Measurements from ENCODE around the gene ACVR1B. TPM values are rescaled to one million over a fixed set of nuclear protein-coding genes. Genes with fewer than 3 reads are reported as not detected.

The ACVR1B gene
- total and polyA plus RNA-seq, 10 donors = 2.8 to 27.6 (median 18.6) TPM

GRCh38 chr12:51922146-51922545 is 29.4 kb upstream of the ACVR1B start:
- H3K9me3 ChIP-seq = no peaks in the 10 kb centered on the region
- peak overlapping the region in 7 of 8 donors; percentile 69 to 83 (median 79) for H3K27ac ChIP-seq
- H3K4me3 ChIP-seq = no peak overlapping the region
- WGBS, 5 donors = 91 to 97% (median 96%) methylated on average over 2 of the region's 2 CpGs
- peaks cover 19 to 71% (median 53%) of the 10 kb centered on the region in 6 donors for H3K4me1 ChIP-seq
- H3K36me3 ChIP-seq = peaks cover 0 to 27% (median 3%) of the 10 kb centered on the region in 6 donors
- intact Hi-C loops (cut with DNase I; ENCODE audit: low total_unique reads) = no loop called here
- H3K27me3 ChIP-seq (replicated peaks in 1 of 7) = no peaks in the 10 kb centered on the region
- no peak for DNase-seq
- TF ChIP-seq POLR2A (IDR thresholded peaks at IDR 0.05) (no peak), POLR2AphosphoS5 (IDR thresholded peaks at IDR 0.05) (no peak)
- TF ChIP-seq, protein P1, sequence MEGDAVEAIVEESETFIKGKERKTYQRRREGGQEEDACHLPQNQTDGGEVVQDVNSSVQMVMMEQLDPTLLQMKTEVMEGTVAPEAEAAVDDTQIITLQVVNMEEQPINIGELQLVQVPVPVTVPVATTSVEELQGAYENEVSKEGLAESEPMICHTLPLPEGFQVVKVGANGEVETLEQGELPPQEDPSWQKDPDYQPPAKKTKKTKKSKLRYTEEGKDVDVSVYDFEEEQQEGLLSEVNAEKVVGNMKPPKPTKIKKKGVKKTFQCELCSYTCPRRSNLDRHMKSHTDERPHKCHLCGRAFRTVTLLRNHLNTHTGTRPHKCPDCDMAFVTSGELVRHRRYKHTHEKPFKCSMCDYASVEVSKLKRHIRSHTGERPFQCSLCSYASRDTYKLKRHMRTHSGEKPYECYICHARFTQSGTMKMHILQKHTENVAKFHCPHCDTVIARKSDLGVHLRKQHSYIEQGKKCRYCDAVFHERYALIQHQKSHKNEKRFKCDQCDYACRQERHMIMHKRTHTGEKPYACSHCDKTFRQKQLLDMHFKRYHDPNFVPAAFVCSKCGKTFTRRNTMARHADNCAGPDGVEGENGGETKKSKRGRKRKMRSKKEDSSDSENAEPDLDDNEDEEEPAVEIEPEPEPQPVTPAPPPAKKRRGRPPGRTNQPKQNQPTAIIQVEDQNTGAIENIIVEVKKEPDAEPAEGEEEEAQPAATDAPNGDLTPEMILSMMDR (IDR thresholded peaks at IDR 0.05 in 8 of 11, conservative IDR thresholded peaks at IDR 0.05 in 3 of 11) = no peak

- Histone ChIP-seq H3K4me1 (peaks cover 19 to 63% (median 49%) of the 10 kb centered on the region in 6 donors), H3K9me3 (no peaks in the 10 kb centered on the region), H3K27me3 (replicated peaks in 1 of 7) (no peaks in the 10 kb centered on the region), H3K27ac (peak overlapping the region in 7 of 8 donors; percentile 69 to 83 (median 79)), H3K36me3 (peaks cover 0 to 27% (median 3%) of the 10 kb centered on the region in 6 donors), H3K4me3 (peak overlapping the region in 3 of 8 donors; percentile 3 to 45 (median 14))
- no peak for DNase-seq
- peak in 1 of 3 donors; percentile 72 for TF ChIP-seq POLR2AphosphoS5 (IDR thresholded peaks at IDR 0.05)
- no peak for TF ChIP-seq POLR2A (IDR thresholded peaks at IDR 0.05)
- TF ChIP-seq, protein P1 (IDR thresholded peaks at IDR 0.05 in 8 of 11, conservative IDR thresholded peaks at IDR 0.05 in 3 of 11) = peak in 1 of 11 experiments; percentile 2
- intact Hi-C loops (cut with DNase I; ENCODE audit: low total_unique reads) = no loop called here
- WGBS, 5 donors = 32 to 51% (median 46%) methylated on average over 10 to 16 of the region's 16 CpGs
These were observed 28.6 kb upstream of the ACVR1B start for GRCh38 chr12:51922762-51923505.

GRCh38 chr12:51923506-51924365 is 27.8 kb upstream of the ACVR1B start:
- 23 to 52% (median 27%) methylated on average over 15 to 31 of the region's 31 CpGs for WGBS, 5 donors
- TF ChIP-seq POLR2A (IDR thresholded peaks at IDR 0.05) (no peak), POLR2AphosphoS5 (IDR thresholded peaks at IDR 0.05) (peak; percentile 28 to 79 (median 67))
- TF ChIP-seq, protein P1 (IDR thresholded peaks at IDR 0.05 in 8 of 11, conservative IDR thresholded peaks at IDR 0.05 in 3 of 11) = peak; percentile 56 to 96 (median 88)
- intact Hi-C loops (cut with DNase I; ENCODE audit: low total_unique reads) = no loop called here

More at GRCh38 chr12:51923506-51924365, 27.8 kb upstream of the ACVR1B start:
- peak; percentile 92 for DNase-seq
- Histone ChIP-seq H3K36me3 (peaks cover 0 to 25% (median 3%) of the 10 kb centered on the region in 6 donors), H3K4me1 (peaks cover 19 to 58% (median 48%) of the 10 kb centered on the region in 6 donors), H3K27me3 (replicated peaks in 1 of 7) (no peaks in the 10 kb centered on the region), H3K27ac (peak overlapping the region in 7 of 8 donors; percentile 69 to 83 (median 79)), H3K9me3 (no peaks in the 10 kb centered on the region), H3K4me3 (peak overlapping the region in 3 of 8 donors; percentile 3 to 45 (median 14))

All from spleen (tissue), 11 donors.